GM12873 (cell line): ENCODE results near the gene SLC22A15.

Experiments used
- TF ChIP-seq, protein P1 (sequence below): IDR thresholded peaks from 2 replicates; pipeline ENCODE4 v1.5.1; 2012; ENCODE audit warnings: low read depth, mild to moderate bottlenecking, moderate library complexity, low read length, control low read depth; ENCODE audit not compliant: insufficient read depth; ENCODE audit errors: missing control alignments

SLC22A15 gene

DNA sequence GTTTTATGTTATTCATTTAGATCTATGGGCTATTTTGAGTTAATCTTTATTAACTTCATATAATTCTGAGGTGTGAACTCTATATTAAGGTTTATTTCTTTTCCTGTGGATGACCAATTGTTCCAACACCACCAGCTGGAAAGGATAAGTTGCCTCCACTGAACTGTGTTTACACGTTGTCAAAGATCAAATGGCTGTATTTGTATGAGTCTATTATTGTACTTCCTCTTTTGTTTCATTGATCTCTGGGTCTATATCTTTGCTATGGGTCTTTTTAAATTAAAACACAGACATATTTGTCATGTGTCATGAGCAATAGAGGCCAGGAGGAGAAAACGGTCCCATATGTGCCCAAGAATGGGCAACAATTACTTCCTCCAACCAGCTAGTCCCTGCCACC, 129.7 kb downstream of the SLC22A15 start:
- TF ChIP-seq, protein P1, sequence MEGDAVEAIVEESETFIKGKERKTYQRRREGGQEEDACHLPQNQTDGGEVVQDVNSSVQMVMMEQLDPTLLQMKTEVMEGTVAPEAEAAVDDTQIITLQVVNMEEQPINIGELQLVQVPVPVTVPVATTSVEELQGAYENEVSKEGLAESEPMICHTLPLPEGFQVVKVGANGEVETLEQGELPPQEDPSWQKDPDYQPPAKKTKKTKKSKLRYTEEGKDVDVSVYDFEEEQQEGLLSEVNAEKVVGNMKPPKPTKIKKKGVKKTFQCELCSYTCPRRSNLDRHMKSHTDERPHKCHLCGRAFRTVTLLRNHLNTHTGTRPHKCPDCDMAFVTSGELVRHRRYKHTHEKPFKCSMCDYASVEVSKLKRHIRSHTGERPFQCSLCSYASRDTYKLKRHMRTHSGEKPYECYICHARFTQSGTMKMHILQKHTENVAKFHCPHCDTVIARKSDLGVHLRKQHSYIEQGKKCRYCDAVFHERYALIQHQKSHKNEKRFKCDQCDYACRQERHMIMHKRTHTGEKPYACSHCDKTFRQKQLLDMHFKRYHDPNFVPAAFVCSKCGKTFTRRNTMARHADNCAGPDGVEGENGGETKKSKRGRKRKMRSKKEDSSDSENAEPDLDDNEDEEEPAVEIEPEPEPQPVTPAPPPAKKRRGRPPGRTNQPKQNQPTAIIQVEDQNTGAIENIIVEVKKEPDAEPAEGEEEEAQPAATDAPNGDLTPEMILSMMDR = no peak

DNA sequence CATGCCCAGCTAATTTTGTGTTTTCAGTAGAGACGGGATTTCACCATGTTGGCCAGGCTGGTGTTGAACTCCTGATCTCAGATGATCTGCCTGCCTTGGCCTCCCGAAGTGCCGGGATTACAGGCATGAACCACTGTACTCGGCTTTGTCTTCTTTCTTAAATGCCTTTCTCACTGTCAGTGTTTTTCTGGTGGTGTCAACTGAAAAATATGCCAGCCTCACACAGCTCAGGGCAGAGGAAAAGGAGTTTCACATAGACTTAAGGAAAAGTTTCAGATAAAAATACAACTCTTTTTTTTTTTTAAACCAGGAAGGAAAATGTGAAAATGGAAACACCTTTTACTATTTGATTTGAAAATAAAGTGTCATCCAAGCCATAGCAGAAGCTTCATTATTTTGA, 130.3 kb downstream of the SLC22A15 start:
- TF ChIP-seq, protein P1 = no peak

DNA sequence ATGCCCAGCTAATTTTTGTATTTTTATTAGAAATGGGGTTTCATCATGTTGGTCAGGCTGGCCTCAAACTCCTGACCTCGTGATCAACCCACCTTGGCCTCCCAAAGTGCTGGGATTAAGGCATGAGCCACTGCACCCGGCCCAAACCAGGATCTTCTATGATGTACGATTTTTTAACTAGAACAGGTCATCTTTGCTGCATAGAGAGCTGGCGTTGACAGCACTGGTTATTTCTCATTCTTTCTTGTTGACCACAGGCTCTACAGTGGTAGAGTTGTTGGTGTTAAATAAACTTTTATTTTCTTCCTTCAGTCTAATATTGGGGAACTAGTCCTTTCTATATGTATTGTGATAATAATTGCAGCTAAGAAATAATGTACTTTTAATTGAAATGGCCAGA, 131.1 kb downstream of the SLC22A15 start:
- TF ChIP-seq, protein P1 = no peak

DNA sequence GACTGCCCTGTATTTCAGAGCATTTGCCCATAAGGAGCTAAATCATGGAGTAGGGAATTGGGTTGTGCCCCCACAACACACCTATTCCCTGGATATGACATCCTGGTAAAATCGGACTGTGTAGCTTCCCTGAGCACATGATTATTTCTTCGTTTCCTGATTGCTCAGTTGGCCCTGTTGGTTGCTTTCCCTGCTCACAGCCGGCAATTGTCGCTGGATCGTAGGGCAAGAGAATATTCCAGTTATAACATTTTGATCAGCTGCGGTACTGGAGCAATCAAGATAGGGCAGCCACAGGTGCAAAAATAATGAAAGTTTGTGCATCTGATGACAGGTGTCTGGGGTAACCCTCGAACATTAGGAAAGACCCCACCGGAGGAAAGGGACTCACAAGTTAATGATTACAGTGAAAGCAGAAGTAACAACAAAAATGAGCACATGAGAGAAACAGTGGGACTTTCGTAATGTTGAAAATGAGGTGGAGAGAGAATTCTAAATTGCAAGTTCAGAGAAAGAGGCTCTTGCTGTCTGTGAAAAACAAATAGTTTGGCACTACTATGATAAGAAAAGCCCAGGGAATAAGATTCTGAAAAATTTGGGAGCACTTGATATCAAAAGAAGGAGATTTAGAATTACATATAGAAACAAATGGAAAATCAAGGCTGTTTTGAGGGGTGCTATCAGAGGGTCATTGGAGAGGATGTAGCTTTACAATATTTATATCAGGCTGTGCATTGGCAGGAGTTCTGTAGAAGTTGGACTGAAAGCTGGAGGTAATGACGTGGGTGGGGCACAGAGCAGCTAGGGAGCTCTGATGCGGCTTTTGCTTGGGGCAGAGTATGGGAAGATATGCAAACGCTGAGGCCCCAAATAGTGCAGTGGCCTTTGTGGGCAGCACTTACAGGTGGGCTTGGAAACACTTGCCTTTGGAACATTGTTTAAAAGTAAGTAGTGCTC, 134.5 kb downstream of the SLC22A15 start, which contains the start of gene MAB21L3:
Gene MAB21L3, plus strand, starts transcription at position 833 of the 957 bp plus-strand sequence. CDS start 1,217 bp downstream, outside the sequence.
- TF ChIP-seq, protein P1 = no peak

DNA sequence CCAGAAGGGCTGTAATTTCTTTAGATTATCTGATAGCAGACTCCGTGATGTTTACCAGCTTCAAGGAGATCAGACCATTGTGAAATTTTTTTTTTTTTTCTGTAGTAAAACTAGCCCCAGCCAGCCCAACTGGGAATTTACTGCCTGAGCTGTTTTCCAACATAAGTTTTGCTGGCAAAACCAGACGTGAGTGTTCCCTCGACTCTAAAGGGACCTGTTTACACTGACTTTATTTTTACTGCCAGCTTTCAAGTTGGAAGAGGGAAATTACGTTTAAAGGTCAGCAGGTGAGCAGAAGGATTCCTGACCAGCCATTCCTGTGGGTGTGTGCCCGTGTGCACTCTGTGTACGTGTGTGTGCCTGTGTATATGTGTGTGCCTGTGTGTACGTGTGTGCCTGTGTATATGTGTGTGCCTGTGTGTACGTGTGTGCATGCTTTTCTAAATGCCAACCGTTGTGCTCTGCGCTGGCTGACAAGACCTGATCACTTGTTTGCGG, 135.3 kb downstream of the SLC22A15 start:
- TF ChIP-seq, protein P1 = no peak

DNA sequence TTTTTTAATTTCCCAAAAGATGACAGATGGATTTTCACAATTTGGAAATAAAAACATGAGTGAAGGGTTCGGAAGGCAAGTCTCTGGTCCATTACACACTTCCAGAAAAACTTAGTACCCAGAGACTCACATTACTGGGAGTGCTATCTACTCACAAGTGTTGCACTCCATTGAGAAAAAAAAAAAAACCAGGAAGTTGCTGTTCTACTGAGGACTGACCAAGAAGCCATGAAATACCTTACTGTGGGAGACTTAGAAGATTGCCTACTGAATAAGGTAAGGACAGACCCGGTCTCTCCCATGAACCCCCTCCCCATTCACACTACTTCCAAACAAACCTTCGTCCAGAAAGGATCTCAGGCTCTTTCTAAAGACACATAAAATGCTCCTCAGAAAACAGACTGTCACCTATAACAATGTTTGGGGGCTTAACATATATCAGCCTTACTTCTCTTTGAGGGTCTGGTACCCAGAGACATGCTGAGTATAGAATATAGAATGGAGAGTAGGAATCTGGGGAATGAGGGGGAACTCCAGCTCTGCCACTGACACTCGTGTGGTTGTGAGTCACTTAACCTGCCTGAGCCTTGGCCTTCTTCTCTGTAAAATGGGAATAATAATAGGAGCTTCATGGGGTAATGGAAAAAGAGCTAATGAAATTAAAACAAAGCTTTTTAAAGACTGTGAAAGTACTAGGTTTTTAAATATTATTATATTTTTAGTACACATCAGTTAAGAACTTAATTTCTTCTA, 136.3 kb downstream of the SLC22A15 start:
- TF ChIP-seq, protein P1 = no peak

DNA sequence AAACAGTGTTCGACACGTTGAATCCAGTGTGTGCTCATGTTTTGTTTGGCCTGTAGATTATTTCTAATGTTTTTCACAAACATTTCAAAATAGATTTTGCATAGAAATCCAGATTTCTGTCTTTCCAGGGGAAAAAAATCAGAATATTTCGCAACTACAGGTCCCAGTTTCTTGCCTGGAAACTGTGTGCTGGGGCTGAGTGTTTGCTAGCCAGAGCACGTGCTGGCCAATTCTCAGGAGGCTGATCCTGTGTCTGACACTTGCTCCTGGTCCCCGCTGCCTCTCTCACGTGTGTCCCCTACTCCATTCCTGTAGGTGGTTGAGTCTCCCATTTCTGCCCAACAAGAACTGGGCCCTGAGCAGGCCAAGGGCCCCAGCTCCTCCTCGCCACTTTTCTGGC, 137.3 kb downstream of the SLC22A15 start:
- TF ChIP-seq, protein P1 = no peak
